ENCODE results near the gene SURF6. TPM values are rescaled to one million over a fixed set of nuclear protein-coding genes. Genes with fewer than 3 reads are reported as not detected.
"Not testable (repeated sequence)": the region's sequence is repeated elsewhere in the genome, so short reads cannot be mapped to it uniquely, and the experiment has no call there.

Gene SURF6
- total RNA-seq, 1 donor from 2014 or later = 12.9 TPM

- DNase-seq = no peak
Measured at GRCh38 chr9:133323991-133324703, 11.8 kb downstream of the SURF6 start.

GRCh38 chr9:133323211-133323610 lies 12.8 kb downstream of the SURF6 start:
- no peak for DNase-seq

- DNase-seq = no peak
Measured at GRCh38 chr9:133322701-133323100, 13.3 kb downstream of the SURF6 start.

- DNase-seq = no peak
Measured at GRCh38 chr9:133321411-133321935, 14.5 kb downstream of the SURF6 start.

- DNase-seq = no peak
Measured at GRCh38 chr9:133320421-133320881, 15.5 kb downstream of the SURF6 start.

- not testable (repeated sequence) for DNase-seq
Measured at GRCh38 chr9:133317551-133317950, 18.4 kb downstream of the SURF6 start.

GRCh38 chr9:133315997-133316396 lies 20.0 kb downstream of the SURF6 start:
- no peak for DNase-seq

GRCh38 chr9:133309608-133310007 lies 26.4 kb downstream of the SURF6 start:
- DNase-seq = no peak

GRCh38 chr9:133307301-133307700 lies 28.7 kb downstream of the SURF6 start:
- DNase-seq = no peak

GRCh38 chr9:133306242-133307204 lies 29.5 kb downstream of the SURF6 start:
- peak; percentile 25 for DNase-seq

- DNase-seq = no peak
Measured at GRCh38 chr9:133305731-133306130, 30.3 kb downstream of the SURF6 start.

- no peak for DNase-seq
Measured at GRCh38 chr9:133304477-133305377, 31.3 kb downstream of the SURF6 start.

GRCh38 chr9:133304158-133304470 lies 31.9 kb downstream of the SURF6 start:
- no peak for DNase-seq

- no peak for DNase-seq
Measured at GRCh38 chr9:133303266-133304157, 32.5 kb downstream of the SURF6 start.

- no peak for DNase-seq
Measured at GRCh38 chr9:133301253-133302230, 34.4 kb downstream of the SURF6 start.

- DNase-seq = not testable (repeated sequence)
Measured at GRCh38 chr9:133299996-133300395, 36.0 kb downstream of the SURF6 start.

GRCh38 chr9:133294257-133294656 lies 41.7 kb downstream of the SURF6 start:
- no peak for DNase-seq

GRCh38 chr9:133290751-133291302 lies 45.2 kb downstream of the SURF6 start:
- DNase-seq = no peak

- no peak for DNase-seq
Measured at GRCh38 chr9:133286523-133286922, 49.5 kb downstream of the SURF6 start.
